ENCODE results near the gene FAM20C. TPM values are rescaled to one million over a fixed set of nuclear protein-coding genes. Genes with fewer than 3 reads are reported as not detected.

FAM20C gene
- total RNA-seq, 1 experiment from 2014 or later, result 87.9 TPM

DNA sequence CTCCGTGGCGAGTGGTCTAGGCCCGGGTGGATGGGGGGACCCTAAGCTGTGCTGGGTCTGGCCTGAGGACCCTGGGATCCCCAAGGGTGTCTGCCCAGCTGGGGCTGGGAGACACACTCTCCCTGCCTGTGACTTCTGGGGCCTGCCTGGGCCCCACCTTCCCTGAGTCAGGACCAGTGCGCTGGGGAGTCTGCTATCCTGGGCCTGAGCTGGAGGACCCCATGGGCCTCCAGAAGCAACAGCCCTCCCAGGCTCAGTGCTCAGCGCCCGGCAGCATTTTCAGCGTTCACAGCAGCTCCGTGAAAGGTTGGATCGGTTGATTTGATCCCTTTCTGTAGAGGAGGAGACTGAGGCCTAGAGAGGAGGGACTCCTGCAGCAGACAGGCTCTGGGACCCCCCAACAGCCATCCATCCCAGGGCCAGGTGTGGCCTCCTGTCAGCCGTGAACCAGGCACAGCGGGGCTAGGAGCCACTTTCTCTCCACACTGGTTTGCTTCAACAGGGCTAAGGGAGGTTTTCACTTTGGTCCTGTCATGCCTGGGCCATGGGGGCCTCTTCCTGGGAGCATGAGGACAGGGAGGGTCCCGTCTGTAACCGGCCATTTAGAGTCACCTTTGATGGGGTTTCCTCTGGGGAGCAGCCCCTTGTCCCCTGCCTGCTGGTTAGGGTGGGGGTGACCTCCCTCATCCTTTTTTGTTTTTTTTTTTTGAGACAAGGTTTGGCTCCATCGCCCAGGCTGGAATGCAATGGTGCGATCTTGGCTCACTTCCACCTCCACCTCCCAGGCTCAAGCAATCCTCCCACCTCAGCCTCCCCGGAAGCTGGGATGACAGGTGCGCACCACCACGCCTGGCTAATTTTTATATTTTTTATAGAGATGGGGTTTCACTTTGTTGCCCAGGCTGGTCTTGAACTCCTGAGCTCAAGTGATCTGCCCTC lies 110.0 kb downstream of the FAM20C start:
- TF ChIP-seq, protein P1, sequence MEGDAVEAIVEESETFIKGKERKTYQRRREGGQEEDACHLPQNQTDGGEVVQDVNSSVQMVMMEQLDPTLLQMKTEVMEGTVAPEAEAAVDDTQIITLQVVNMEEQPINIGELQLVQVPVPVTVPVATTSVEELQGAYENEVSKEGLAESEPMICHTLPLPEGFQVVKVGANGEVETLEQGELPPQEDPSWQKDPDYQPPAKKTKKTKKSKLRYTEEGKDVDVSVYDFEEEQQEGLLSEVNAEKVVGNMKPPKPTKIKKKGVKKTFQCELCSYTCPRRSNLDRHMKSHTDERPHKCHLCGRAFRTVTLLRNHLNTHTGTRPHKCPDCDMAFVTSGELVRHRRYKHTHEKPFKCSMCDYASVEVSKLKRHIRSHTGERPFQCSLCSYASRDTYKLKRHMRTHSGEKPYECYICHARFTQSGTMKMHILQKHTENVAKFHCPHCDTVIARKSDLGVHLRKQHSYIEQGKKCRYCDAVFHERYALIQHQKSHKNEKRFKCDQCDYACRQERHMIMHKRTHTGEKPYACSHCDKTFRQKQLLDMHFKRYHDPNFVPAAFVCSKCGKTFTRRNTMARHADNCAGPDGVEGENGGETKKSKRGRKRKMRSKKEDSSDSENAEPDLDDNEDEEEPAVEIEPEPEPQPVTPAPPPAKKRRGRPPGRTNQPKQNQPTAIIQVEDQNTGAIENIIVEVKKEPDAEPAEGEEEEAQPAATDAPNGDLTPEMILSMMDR (conservative IDR thresholded peaks at IDR 0.05; ENCODE audit: low read depth, low read length), result no peak
- TF ChIP-seq EZH2phosphoT487 (IDR thresholded peaks at IDR 0.05; ENCODE audit: borderline replicate concordance, low read length) (no peak), EZH2 (IDR thresholded peaks at IDR 0.05; ENCODE audit: low read length, unreplicated experiment) (no peak)
- Histone ChIP-seq H3K9me2 (replicated peaks; ENCODE audit: low read length) (no peaks in the 10 kb centered on the region), H3K4me3 (ENCODE audit: low read length) (no peak overlapping the region), H3K79me2 (ENCODE audit: low read length) (no peaks in the 10 kb centered on the region), H3K9me3 (ENCODE audit: low read length) (no peaks in the 10 kb centered on the region), H3F3A (ENCODE audit: low read length, unreplicated experiment) (no peaks in the 10 kb centered on the region), H3K4me1 (ENCODE audit: insufficient read depth, low read length) (no peaks in the 10 kb centered on the region), H3K27me3 (ENCODE audit: low read length) (no peaks in the 10 kb centered on the region), H2AFZ (ENCODE audit: low read length) (no peak overlapping the region), H3K9ac (ENCODE audit: low read length) (no peak overlapping the region), H3K36me3 (ENCODE audit: low read depth, low read length) (no peaks in the 10 kb centered on the region), H4K20me1 (ENCODE audit: low read length) (no peaks in the 10 kb centered on the region), H3K27ac (ENCODE audit: low read length) (no peak overlapping the region), H3K4me2 (ENCODE audit: low read length) (no peak overlapping the region)
- BruUV-seq (replicated peaks), result no TSS peak
- intact Hi-C loops (cut with micrococcal nuclease), result no loop called here
- POLR2A ChIA-PET (ENCODE audit: unreplicated experiment), result no interaction called here
- CTCF ChIA-PET, result no interaction called here
- ATAC-seq (no peak), DNase-seq (no peak)

DNA sequence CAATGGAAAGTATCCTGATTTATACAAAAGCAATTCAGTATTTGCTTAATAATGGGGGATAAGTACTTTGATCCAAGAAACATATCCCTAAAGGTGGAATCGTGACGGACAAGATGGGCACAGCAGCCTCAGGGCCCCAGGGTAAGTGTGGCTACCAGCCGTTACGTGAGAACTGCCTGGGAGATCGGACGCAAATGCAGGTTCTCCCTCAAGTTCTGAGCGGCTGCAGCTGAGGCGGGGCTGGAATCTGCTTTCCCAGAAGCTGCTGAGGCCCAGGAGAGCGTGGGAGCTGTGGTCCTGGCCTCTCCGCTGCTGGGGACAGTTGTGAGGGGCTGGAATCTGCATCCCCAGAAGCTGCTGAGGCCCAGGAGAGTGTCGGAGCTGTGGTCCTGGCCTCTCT lies 111.1 kb downstream of the FAM20C start:
- Histone ChIP-seq H3K79me2 (ENCODE audit: low read length) (no peaks in the 10 kb centered on the region), H3K27me3 (ENCODE audit: low read length) (no peaks in the 10 kb centered on the region), H3K4me3 (ENCODE audit: low read length) (no peak overlapping the region), H2AFZ (ENCODE audit: low read length) (no peak overlapping the region), H3K27ac (ENCODE audit: low read length) (no peak overlapping the region), H3K9me2 (replicated peaks; ENCODE audit: low read length) (no peaks in the 10 kb centered on the region), H3F3A (ENCODE audit: low read length, unreplicated experiment) (no peaks in the 10 kb centered on the region), H3K9ac (ENCODE audit: low read length) (no peak overlapping the region), H3K9me3 (ENCODE audit: low read length) (no peaks in the 10 kb centered on the region; the same call in 1 of the 2 replicates), H3K4me1 (ENCODE audit: insufficient read depth, low read length) (no peaks in the 10 kb centered on the region), H3K4me2 (ENCODE audit: low read length) (no peak overlapping the region), H3K36me3 (ENCODE audit: low read depth, low read length) (no peaks in the 10 kb centered on the region), H4K20me1 (ENCODE audit: low read length) (no peaks in the 10 kb centered on the region)
- intact Hi-C loops (cut with micrococcal nuclease), result no loop called here
- DNase-seq (no peak), ATAC-seq (no peak)
- CTCF ChIA-PET, result no interaction called here
- POLR2A ChIA-PET (ENCODE audit: unreplicated experiment), result no interaction called here
- BruUV-seq (replicated peaks), result no TSS peak
- TF ChIP-seq EZH2 (IDR thresholded peaks at IDR 0.05; ENCODE audit: low read length, unreplicated experiment) (no peak), EZH2phosphoT487 (IDR thresholded peaks at IDR 0.05; ENCODE audit: borderline replicate concordance, low read length) (no peak)
- TF ChIP-seq, protein P1 (conservative IDR thresholded peaks at IDR 0.05; ENCODE audit: low read depth, low read length), result no peak

Data from PC-3 (cell line).